GM19467 (cell line): Measurements from ENCODE around the gene COL4A1.

Experiments
- ATAC-seq: cut with Tn5 transposase; IDR thresholded peaks from one replicate; pipeline ENCODE4 v1.9.1; 2021; ENCODE audit warnings: mild to moderate bottlenecking, moderate library complexity; ENCODE audit not compliant: unreplicated experiment

COL4A1 gene

GRCh38 chr13:110341445-110342244, 34.7 kb upstream of the COL4A1 start:
- ATAC-seq, result no peak

- ATAC-seq, result no peak
Measured at GRCh38 chr13:110340812-110341444, 34.0 kb upstream of the COL4A1 start.

- ATAC-seq, result no peak
Measured at GRCh38 chr13:110339975-110340550, 33.1 kb upstream of the COL4A1 start.

- no peak for ATAC-seq
Measured at GRCh38 chr13:110339263-110339662, 32.3 kb upstream of the COL4A1 start.

GRCh38 chr13:110338441-110339101, 31.6 kb upstream of the COL4A1 start:
- ATAC-seq, result no peak

GRCh38 chr13:110337247-110337646, 30.3 kb upstream of the COL4A1 start:
- ATAC-seq, result no peak

GRCh38 chr13:110336681-110337080, 29.7 kb upstream of the COL4A1 start:
- ATAC-seq, result no peak

GRCh38 chr13:110336108-110336507, 29.2 kb upstream of the COL4A1 start:
- ATAC-seq, result no peak

- no peak for ATAC-seq
Measured at GRCh38 chr13:110334841-110335490, 28.0 kb upstream of the COL4A1 start.

- no peak for ATAC-seq
Measured at GRCh38 chr13:110334256-110334655, 27.3 kb upstream of the COL4A1 start.

GRCh38 chr13:110333837-110334236, 26.9 kb upstream of the COL4A1 start:
- no peak for ATAC-seq

- ATAC-seq, result no peak
Measured at GRCh38 chr13:110332750-110333149, 25.8 kb upstream of the COL4A1 start.

- no peak for ATAC-seq
Measured at GRCh38 chr13:110331362-110331761, 24.4 kb upstream of the COL4A1 start.

- no peak for ATAC-seq
Measured at GRCh38 chr13:110330491-110331011, 23.6 kb upstream of the COL4A1 start.

- ATAC-seq, result no peak
Measured at GRCh38 chr13:110329798-110330461, 23.0 kb upstream of the COL4A1 start.

GRCh38 chr13:110329258-110329657, 22.3 kb upstream of the COL4A1 start:
- no peak for ATAC-seq

GRCh38 chr13:110328573-110328972, 21.6 kb upstream of the COL4A1 start:
- ATAC-seq, result no peak

- no peak for ATAC-seq
Measured at GRCh38 chr13:110327051-110327721, 20.2 kb upstream of the COL4A1 start.

- no peak for ATAC-seq
Measured at GRCh38 chr13:110326263-110326904, 19.4 kb upstream of the COL4A1 start.
